HG02840 (cell line): ENCODE results near the gene GANC.

Experiments
- ATAC-seq: cut with Tn5 transposase; IDR thresholded peaks from one replicate; pipeline ENCODE4 v1.9.1; 2021; ENCODE audit warnings: mild to moderate bottlenecking, moderate library complexity, moderate number of reproducible peaks; ENCODE audit not compliant: unreplicated experiment, low FRiP score

GANC gene

DNA sequence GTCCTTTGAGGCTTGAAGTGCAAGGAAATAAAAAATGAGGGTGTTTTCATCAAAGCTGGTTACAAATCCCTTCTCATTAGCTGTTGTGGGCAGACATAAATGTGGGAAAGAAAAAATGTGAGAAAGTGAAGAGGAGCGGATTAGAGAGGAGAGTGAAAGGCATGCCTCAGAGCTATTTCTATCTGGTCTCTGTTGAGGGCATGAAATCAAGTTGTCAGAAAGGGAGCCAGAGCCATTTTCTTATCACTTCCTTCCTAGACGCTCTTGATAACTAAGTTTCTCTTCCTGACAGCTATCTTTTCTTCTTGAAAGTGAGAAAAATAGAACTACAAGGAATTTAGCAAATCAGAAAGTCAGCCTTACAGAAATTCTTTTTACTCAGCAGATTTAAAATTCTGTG lies 65.5 kb downstream of the GANC start:
- no peak for ATAC-seq

DNA sequence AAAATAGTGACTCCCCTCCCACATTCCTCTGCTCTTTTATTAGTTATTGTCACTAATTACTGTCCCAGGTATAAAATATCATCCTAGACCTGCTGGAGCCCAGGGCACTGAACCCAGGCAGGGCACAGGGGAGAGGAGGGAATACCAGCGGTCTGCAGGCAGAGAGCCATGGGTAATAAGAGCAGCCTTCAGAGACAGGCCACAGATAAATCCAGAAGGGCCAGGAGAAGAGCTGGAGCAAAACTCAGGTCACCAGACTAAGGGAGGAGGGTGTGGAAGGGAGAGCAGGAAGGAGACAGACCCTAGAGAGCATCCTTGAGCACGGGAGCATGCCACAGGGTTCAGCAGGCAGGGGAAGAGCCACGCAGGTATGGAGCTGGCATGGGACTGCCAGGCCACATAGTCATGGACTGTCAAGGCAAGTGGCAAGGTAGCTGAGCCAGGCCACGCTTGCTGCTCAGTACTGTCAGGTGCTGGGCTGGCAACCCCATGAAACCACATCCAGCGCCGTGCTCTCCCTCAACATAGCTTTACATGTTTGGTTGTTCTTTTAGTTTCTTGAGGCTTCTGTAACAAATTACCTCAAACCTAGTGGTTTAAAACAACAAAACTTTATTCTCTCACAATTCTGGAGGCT lies 70.7 kb downstream of the GANC start:
- no peak for ATAC-seq

DNA sequence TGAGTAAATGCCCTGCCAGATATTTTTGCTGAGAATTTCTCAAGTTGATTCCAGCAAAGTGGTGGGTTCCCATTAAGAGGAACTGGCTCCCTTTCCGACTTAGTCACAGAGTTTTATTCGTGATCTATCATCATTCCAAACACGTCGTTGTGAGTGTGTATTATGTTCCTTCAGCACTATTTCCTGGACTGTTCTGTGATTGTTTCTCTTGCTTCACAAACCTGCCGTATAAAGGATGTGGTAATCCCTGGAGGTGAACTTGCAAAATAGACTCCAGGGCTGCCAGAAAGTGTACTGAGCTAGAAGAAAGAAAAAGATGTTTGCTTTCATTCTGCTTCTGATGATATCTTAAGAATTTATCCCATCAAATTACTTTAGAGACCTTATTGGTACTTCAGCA lies 71.8 kb downstream of the GANC start:
- ATAC-seq = no peak

DNA sequence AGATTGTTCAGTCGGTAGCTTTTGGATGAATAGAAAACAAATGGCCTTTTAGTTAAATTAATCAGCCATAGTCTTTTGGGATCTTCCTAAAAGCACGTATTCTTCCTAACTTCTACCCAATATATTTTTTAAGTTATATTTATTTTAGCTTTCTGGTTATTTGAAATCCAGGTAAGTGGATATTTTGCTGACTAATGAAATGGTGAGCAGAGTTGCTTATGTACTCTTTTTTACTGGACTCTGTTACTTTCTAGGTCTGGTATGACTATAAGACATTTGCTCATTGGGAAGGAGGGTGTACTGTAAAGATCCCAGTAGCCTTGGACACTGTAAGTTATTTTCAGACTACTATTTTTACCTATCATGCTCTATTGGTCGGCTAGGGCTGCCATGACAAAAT lies 72.5 kb downstream of the GANC start:
- no peak for ATAC-seq

DNA sequence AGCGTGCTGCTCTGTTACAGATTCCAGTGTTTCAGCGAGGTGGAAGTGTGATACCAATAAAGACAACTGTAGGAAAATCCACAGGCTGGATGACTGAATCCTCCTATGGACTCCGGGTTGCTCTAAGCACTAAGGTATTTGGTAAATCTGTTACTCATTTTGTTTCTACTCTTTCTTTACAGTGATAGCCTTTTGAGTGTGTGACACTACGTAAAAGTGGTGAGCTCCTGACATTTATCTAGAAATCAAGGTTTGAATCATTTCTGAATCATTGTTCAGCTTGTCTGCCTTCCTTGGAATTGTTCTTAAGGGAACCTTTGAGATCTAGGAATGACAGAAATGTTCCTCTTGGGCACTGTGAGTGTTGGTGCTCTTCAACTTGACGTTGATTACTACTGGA lies 75.1 kb downstream of the GANC start:
- ATAC-seq = no peak

DNA sequence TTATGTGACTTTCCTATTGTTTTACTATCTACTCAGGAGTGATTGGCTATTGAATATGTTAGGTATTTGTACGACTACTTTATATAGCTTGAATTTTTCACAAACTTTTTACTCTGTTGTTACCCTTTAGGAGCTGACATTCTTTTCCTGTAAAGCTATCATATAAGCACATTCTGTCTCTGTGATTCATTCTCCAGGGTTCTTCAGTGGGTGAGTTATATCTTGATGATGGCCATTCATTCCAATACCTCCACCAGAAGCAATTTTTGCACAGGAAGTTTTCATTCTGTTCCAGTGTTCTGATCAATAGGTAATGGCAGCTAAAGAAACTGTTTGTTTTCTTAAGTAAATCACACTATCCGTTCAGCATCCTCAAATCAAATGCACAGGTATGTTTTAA lies 76.2 kb downstream of the GANC start:
- ATAC-seq = no peak

DNA sequence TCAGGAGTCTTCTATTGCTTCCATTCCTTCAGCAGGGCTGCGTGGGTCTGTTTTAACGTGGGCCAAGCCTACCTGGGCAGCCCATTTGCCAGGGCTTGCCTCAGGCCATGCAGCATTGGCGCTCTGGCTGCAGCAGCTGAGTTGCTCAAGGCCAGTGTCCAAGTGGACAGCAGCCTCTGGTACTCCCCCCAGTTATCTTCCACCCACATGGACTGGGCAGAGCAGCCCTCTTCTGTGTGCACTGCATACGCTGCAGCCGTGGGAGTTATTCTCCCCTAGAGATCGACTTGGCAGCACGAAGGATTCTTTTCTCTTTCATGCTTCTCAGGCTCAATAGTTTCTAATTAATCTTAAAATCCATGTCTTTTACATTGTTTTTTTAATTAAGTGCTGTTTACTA lies 79.4 kb downstream of the GANC start:
- ATAC-seq = no peak

DNA sequence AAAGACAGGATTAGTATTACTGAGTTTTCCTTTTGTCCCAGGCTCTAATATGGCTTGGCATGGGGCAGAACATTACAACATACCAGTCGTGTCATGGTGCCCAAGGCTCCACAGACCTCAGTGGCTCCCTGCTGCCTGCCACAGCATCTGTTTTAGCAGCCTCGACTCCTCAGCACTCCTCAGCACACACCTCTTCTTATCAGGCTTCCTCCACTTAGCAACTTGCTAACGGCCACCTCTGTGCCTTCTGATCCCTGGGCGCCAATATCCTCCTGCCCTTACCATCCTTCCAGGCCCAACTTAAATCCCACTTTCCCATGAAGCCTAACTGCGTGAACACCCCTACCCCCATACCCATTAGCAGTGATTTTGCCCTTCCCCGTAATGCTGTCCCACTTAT lies 80.1 kb downstream of the GANC start:
- no peak for ATAC-seq

DNA sequence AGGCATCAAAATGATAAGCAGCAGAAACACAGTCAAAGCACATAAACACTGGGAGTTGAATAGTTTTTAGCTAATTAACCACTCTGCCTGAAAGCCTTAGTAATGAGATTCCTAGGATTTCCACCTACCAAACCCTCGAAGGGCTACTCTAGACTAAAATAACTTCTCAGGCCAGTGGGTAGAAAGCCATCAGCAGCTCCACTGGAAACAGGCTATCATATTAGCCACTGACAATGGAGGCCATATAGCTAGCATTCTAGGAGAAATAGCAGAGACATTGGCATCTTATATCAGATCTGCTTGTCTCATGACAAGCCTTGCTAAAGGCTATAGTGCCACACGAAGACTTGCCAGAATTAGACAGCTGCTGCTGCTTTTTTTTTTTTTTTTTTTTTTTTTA lies 81.8 kb downstream of the GANC start:
- no peak for ATAC-seq

DNA sequence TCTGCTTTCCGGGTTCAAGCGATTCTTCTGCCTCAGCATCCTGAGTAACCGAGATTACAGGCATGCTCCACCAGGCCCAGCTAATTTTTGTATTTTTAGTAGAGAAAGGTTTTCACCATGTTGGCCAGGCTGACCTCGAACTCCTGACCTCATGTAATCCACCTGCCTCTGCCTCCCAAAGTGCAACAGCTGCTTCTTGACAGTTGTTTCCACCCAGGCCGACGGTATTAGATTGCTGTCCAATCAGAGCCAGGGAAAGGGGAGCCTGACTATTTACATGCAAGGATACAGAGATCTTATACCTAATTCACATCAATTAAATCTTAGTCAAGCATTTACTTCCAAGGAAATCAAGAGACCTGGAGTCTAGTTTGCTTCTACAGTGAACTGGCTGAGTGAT lies 82.3 kb downstream of the GANC start:
- ATAC-seq = no peak

DNA sequence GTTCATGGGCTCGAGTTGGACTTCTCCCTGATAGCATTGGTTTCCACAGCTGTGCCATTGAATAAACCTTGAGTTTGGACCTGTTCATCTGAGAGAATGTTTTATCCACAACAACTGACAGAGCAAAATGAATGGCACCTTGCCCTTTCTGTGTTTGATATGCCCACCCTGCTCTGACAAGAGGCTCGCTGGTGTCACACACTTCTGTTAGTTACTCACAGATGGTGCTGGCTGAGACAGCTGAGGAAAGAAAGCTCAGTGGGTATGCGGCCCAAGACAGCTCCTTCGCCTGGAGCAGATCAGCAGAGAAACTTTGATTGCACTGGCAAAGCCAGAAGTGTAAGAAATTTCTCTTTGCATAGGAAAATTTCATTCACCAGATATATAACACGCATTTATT lies 83.8 kb downstream of the GANC start:
- ATAC-seq = no peak

DNA sequence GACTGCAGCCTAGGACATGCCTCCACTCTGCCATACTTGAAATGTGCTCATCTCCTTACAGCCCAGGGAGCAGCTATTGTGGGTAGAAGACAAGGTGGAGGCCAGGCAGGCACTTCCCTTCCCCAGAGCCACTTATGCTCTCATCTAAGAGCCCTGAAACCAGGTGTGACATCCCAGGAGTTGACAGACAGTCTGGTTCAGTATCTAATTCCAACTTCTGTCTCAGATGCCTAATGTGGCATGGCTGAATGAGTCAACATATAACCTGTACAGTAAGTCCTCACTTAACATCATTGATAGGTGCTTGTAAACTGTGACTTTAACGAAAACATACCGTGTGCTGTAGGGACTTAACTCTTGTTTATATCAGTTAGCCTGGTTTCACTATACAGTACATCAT lies 85.1 kb downstream of the GANC start:
- no peak for ATAC-seq

DNA sequence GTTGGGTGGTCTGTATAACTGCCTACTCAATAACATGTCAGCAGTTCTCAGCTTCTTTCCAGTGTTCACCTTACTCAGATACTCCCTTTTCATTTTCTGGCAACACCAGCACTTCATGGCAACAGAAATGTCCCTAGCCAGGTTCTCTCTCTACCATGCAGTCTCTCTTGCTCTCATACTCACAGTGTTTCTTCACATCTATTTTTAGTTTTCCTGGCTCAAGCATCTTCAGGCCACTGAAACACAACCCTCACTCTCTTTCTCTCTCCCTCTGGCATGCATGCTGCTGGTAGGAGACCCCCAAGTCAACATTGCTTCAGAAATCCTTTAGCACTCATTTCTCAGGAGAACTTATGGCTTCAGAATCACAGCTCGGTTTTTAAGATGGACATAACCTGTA lies 86.2 kb downstream of the GANC start, which contains the start of gene CAPN3:
Gene CAPN3 (plus strand): TSS at position 253 of the 400 bp plus-strand sequence. CDS start 305 bp downstream, outside the sequence.
- ATAC-seq = no peak

DNA sequence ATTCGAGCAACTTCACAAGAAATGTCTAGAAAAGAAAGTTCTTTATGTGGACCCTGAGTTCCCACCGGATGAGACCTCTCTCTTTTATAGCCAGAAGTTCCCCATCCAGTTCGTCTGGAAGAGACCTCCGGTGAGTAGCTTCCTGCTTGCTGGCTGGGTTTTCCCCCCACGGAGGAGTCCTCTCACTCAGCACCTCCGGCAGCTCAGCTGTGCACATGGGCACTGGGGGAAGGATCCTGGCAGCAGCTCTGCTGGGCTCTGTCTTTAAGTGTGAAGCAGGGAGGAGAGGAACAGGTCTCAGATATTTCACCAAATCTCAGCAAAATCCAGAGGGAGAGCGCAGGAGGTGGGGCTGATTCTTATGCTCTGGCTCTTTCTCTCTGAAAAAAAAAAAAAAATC lies 87.0 kb downstream of the GANC start:
- no peak for ATAC-seq

DNA sequence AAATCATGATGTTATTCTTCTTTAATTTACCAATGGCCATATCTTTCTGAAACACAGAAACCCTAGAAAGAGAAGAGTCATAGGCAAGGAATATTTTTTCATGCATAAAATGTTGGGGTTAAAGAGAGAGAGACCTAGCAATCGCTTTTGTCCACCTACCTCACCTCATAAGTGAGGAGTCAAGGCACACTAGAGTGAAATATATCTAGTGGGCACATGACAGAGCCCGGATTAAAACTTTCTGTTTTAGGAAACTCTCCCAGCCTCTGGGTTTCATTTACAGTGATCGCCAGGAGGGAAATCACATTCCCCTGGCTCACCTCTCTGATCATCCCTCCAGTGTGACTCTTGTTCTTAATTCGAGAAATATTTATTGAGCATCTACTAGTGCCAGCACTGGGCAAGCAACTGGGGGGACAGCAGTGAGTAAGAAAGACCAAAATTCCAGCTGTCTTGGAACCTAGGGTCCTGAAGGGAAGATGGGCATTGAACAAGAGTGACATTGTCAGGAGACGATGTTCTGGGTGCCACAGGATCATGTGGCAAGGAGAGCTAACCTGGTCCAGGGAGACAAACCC lies 87.6 kb downstream of the GANC start:
- no peak for ATAC-seq

DNA sequence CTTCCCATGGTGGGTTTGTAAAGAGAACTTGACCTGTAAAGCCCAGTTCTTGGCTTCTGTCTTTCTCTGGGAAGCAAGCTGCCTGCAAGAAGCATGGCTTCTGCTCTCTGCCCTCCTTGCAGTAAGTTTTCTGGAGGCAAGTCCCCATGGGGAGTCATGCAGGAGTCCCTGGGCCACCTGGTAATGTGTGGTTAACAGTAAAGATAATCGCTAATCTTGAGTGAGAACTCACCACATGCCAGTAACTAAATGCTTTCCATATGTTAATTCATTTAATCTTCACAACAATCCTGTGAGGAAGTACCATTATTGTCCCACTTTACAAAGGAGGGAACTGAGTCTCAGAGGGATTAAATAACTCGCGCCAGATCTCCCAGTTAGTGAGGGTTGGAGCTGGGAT lies 90.5 kb downstream of the GANC start:
- ATAC-seq = no peak

DNA sequence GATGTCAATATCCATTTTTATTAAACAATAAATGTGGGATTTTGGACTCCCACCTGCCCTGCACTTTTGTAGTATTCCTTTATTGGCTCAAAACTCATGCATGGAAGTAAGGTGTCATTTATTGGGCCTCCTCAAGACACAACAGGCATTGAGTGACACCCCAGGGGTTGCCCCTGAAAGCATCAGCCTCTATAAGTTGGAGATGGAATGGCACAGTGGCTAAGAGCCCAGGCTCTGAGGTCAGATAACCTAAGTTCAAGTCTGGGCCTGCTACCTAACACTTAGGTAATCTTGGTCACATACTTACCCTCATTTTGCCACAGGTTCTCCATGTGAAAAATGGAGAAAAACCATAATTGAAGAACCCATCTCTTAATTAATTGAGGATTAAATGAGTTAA lies 90.9 kb downstream of the GANC start:
- ATAC-seq = no peak

DNA sequence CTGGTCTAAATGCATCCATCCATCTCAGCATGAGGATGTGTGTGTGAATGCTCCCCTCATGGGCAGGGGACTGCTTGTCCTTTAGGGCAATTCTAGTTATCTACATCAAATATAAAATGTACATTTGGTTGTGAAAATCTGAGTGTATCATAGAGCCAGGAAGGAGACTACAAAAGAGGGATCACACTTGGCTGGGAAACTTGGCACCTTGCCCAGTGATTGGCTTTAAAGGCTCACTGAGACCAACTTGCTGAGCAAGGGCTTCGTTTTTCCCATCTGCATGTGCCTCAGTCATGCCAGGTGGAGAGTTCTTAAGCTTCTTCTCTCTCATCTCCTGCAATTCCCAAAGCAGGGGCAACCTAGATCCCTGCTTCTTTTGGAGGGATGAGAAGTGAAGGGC lies 91.5 kb downstream of the GANC start:
- ATAC-seq = no peak

DNA sequence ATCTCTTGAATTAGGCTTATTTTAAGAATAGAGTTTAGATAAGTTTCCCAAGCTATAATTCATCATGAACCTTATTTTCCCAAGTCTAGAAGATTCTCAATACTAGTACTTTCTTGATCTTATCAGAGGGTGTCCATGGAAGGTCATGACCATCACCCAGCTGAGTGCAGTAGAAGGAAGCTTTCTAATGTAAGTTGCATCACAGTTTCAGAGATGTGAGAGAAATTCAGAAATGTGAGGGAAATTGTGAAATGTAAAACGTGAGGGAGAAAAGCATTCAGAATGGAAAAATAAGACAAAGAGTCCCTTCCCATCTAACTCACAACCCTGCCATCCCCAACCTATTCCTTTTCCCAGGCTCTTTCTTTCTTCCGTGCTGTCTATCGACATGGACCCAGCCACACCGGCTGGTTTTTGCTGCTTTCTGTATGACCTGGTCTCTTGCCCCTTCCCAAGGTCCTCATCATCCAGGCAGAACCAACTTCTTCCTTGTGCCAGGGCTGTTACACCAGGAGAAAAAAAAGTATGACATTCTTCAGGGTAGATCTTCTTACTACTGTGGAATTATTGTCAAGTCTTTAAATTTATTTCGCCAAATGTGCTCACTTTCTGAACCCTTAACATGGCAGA lies 93.0 kb downstream of the GANC start:
- no peak for ATAC-seq

DNA sequence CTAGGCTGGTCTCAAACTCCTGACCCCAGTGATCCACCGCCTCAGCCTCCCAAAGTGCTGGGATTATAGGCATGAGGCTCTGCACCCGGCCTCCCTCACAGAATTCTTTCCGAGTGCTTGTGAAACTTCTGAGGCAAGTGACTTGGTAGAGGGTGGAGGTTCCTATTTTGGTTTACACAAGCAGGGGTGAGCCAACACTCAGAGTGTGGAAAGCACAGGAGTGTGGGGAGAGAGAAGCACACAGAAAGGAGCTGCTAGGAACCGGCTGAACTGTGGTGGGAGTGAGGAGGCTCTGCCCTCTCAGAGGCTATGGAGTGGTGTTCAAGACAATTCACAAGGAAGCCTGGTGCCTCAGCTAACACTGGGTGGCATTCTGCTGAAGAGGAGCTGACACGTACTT lies 94.0 kb downstream of the GANC start:
- ATAC-seq = no peak

DNA sequence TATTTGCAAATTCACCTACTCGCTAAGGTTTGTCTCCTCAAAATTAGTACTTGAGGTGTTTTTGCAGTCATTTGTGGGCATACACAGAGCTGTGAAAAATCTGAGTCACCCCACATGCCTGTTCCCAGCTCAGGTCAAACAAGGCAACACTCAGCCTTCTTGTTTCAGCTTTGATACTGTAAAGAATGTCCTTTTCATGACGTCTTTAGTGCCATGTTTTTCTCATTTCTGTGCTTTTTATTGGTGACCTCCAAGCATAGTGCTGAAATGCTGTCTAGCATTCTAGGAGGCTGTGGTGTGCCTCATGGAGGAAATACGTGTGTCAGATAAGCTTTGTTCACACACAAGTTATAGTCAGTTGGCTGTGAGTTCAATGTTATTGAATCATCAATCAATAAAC lies 95.1 kb downstream of the GANC start:
- no peak for ATAC-seq

DNA sequence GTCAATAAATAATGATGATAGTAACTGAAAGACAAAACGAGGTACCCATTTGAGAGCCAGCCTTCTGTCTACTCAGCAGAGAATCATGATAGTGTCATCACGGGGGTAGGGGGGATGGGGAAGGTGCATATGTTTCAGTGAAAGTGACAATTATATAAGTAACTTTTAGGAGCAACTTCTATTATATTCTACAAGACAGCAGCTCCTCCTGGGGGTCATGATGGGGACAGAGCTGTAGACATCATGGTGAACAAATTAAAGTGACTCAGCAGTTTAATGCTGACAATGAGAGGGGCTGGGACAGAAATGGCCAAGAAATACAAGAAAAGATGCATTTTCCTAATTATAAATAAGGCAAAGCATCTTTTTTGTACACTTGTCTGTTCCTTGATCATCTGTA lies 98.1 kb downstream of the GANC start:
- ATAC-seq = no peak
